GM19351 (cell line): Measurements from ENCODE around the gene CD93.

ENCODE experiments used
- ATAC-seq: cut with Tn5 transposase; IDR thresholded peaks from one replicate; pipeline ENCODE4 v1.9.1; 2021; ENCODE audit warnings: mild to moderate bottlenecking, moderate library complexity; ENCODE audit not compliant: unreplicated experiment

Gene CD93

DNA sequence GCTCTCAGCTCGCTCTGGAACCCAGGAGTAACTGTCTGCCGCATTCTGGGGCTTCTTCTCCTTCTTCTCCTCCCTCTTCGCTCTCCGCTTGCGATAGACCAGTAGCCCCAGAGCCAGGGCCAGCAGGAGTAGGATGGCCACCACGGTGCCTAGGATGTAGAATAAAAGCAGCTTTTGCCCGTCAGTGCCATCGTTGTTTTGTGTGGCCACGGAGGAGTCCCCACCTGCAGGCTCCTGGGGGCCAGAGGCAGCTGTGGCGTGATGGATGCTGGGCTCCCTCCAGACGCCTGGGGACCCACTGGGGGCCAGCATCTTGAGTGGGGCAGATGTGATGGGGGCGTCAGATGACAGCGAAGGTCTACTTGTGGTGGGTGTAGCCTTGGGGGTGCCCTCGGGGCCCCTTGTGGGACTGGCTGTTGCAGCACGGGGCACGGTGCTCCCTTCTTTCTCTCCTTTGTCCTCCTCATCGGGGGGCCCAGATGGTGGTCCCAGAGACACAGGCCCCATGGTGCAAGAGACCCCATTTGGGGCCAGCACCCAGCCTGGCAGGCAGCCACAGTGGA, 1.8 kb downstream of the CD93 start:
- no peak for ATAC-seq

DNA sequence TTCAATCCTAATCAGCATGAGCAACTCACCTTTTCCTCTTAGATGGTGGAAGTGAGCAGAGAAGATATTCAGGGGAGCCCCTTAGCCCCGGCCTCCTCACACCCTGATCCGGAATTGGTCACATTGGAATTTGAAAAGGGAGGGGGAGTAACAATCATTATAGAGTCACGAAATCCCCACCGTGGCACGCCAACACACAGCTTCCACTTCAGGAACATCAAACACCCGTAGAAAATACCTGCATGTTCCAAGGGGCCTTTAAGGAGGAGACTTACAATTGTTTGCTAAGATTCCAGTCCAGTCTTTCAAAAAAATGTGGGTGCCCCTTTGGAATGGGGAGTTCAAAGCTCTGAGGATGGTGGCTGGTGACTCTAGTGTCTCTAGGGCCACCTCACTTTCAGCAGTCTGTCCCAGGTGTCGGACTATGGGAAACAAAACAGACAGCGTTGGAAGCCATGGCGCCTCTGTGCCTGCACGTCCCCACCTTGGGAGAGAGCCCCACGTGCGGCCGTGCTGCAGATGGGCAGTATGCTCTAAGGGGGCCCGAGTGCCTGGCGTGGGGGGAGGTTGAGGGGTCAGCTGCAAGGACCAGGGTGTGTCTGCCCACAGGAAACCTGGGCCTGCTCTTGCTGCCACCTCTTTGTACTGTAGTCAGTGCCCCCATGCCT, 2.4 kb downstream of the CD93 start:
- no peak for ATAC-seq

DNA sequence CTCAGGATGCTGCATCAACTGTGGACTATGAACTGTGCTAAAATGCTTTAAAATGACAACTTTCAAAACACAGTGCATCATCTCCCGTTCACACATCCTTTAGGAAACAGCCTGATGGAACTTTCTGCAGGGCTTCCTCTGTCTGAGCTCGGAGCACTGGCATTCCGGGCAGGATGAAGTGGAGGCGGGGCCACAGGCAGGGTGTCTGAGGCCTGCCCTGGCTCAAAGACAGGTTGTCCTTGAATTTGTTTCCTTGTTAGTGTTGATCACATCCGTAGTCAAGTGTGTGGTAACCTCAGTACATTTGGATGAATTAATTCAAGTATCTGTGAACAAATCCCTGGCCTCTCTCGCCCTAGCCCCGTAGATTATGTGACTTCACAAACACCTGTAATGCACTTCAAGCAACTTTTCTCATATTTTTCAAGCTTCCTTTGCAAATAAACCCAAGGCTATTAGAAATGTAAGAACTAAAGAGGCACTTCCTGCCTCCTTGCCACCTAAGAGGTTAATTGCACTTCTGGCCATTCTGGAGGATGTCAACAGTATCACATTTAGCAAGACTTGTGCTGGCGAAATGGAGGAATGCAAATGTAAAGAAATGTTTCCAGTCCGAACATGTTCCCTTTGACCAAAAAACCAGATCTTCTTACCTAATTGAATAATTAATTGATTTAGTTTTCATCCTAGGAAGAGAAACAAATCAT, 3.1 kb downstream of the CD93 start:
- no peak for ATAC-seq

DNA sequence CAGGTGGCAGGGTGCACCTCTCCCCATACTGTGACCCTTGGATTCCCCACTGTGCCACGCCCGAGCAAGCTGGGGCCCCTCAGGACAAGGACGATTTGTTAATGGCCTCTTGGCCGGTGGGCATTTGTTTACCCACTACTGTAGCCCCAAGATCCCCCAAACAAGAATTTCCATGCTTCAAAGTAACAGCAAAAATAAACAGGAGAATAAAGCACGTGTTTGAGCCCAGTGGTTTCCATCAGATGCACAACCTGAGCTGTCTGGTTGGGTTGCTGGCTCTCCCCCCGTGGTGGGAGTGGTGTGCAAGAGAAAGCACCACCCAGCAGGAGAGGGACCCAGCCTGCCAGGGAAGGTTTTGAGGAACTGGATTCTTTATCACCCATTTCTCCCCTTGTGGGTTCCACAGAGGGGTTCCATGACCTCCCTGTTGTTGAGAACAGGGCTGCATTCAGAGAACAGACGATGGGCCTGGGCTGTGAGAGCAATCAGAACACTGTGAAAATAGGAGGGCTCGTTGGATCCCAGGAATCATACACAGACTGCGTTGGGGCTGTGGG, 4.8 kb downstream of the CD93 start:
- ATAC-seq = no peak

DNA sequence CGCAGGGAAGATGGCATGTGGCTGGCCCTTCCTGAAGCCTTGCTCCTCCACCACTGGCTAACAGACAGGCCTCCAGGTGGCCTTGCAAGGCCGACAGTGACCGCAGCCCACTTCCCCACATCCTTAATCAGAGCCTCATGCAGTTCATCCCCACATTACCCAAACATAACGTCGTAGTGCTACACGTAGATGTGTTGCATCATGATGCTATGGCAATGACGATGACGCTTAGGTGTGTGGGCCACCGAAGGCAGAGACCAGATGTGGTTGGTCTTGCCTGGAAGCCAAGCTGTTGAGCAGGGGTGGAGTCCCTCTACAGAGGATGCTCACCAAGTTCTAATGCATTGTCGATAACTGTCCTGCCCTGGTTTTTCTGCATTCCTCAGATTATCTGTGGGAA, 5.6 kb downstream of the CD93 start:
- ATAC-seq = no peak

DNA sequence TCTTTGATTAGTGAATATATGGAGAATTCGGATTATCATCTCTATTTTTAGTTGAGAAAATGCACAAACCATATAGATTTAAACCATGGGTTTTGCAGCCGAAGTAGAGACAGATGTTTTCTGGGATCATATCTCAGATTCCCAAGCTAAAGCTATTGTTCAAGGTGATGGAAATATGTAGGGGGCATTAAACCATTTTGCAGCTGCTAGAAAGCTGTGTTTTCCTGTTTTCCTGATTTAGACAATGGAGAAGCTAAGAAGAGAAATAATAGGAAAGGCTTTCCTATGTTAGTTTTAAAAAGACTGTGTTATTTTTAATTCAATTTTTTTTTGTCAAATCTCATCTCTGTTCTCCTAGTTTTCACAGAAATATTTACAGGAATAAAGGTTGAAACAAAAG, 6.2 kb downstream of the CD93 start:
- no peak for ATAC-seq

DNA sequence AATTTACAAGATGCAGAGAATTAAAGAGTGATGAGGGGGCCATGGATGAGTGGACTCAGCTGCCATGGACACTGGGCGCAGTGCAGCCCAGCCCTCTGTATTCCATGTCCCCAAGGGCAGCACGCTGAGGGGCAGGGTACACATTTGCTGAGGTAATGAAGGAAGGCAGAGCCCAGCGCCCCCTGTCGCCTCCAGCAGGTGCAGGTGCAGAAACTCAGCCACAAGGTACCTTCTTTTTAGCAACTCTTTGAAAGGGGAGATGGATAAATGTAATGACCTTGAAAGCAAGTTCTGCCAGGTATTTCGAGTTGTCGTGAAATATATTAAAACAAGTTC, 7.1 kb downstream of the CD93 start:
- ATAC-seq = no peak

DNA sequence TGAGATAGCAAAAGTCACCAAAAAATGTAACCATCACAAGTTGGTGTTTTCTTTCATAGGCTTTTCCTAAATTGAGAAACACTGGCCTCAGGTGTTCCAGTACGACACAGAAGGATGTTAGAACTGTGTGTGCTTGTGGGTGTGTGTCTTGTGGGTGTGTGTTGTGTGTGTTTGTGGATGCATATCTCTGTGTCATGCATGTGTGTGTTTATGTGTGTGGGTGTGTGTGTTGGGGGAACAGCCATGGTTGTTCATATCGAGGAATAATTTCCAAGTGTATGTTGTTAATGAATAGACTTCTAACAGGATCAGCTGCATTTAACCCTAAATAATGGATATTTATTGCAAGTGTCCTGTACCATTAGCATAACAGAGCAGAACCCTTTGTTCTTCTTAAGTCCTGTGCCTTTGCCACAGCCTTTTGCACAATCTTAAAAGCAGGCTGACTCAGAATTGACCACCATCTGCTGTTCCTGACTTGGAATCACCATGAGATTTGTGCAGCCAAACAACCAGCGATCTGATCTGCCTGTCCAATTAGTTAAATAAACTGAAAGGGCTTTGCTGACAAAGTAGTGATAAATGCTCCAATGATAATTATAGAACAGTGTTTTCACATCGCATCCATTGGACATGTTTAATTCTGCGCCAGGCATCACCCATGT, 7.6 kb downstream of the CD93 start:
- ATAC-seq = no peak

DNA sequence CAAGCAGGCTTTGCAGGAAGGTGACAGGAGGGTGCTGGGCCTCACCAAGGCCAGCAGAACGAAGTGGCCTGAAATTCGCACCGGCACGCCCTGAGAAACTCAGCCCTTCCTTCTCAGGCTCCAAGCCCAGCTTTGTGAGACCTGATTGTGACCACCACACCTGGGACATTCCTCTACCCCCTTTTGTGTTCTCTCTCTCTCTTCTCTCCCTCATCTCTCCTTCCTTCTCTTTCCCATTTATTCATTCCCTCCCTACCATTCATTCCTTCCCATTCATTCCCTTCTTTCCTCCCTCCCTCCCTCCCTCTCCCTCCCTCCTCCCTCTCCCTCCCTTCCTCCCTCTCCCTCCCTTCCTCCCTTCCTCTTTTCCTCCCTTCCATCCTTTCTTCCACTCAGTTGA, 8.8 kb downstream of the CD93 start:
- no peak for ATAC-seq

DNA sequence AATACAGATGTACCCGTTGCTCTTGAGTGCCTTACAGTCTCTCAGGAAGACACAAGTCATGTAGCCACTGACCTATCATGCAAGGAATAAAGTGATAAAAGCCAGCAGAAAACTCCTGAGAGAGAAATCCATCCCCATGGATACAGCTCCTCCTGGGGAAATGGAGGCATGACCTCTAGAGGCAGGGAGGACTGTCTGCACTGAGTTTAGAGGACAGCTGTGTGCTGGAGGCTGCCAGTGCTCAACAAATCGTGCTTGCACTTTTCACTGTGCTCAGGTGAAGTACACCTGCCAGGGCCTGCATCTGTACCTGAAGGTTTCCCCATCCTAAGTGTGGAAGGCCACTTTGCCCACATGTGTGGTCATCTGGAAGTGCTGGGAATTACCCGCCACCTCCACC, 12.1 kb downstream of the CD93 start:
- ATAC-seq = no peak

DNA sequence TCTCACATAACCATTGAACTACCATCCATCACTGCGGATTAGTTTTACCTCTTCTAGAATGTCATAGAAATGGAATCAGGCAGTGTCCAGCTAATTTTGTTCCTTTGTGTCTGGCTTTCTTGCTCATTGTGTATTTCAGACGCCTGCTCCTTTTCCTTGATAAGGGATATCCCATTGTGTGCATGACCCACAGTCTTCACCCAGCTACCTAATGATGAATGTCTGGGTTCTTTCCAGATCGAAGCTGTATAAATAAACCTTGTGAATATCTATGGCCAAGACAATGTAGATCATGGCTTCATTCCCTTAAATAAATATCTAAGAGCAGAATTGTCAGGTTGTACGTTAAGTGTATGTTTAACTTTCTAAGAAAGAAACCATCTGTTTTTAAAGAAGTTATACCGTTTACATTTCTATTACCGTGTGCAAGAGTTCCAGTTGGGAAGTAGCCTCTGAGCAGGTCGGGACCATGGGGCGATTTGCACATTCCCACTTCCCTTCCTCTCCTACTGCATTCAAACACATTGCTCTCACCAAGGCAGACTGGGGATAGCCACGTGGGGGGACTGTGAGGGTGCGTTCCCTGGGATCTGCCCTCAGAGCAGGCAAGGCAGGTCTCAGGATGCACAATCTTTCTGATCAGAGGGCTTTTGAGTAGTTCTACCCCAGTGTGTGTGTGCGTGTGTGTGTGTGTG, 13.1 kb downstream of the CD93 start:
- ATAC-seq = no peak

DNA sequence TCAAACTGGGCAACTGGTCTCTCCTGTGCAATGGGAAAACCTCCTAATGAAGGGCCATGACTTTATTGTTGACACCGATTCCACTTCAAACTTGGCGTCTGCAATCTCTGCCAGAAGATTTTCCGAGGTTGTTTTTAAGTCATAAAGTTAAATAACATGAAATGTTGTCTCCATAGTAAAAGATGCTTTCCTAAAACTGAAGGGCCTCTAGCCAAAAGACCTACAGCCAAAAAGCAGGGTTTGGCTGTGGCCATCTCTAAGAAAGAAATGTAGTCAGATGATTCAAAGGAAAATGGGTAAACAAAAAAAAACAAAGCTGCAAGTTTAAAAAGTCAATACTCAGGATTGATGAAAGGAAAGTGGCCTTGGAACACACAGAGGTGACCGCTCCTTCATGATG, 14.1 kb downstream of the CD93 start:
- no peak for ATAC-seq

DNA sequence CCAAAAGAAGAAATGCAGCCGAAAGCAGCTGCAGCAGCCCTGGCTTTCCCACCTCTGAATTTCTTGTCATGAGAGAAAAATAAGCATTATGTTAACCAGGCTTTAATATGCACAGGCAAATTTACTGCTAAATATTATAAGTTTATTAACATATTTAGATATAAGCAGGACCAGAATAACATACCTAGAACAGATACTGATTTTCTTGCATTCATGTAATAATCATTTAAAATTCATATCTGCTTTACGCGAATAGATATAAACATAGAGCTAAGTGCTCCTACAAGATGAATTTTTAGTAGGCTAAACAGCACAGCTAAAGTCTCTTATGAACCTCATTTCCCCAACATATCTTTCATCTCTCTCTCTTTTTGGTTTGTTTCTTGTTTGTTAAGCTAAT, 14.7 kb downstream of the CD93 start:
- ATAC-seq = no peak

DNA sequence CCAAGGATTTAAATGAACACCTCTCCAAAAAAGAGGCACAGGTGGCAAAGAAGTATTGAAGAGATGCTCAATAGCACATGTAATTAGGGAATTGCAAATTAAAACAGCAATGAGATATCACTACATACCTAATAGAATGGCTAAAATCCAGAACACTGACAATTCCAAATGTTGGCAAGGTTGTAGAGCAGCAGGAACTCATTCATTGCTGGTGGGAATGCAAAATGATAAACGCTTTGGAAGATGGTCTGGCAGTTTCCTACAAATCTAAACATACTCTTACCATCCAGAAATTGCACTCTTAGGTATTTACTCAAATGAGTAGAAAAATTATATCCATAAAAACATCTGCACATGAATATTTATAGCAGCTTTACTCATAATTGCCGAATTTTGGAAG, 17.0 kb downstream of the CD93 start:
- no peak for ATAC-seq

DNA sequence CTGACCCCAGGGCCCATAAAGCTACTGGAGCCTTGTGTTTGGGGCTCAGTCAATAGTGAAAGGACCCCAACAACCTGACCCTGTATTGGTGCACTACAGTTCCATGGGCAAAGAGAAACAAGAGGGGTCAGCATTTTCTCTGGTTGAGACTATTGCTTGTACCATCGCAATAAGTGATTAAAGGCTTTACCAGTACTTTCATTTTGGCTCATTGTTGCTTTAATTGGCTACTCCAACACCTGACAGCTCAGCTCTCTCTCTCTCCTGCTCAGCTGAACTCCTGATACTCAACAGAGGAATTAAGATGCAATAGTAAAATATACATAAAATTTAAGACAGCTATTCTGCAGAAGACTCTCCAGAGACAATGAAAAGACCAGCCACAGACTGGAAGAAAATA, 17.8 kb downstream of the CD93 start:
- no peak for ATAC-seq

DNA sequence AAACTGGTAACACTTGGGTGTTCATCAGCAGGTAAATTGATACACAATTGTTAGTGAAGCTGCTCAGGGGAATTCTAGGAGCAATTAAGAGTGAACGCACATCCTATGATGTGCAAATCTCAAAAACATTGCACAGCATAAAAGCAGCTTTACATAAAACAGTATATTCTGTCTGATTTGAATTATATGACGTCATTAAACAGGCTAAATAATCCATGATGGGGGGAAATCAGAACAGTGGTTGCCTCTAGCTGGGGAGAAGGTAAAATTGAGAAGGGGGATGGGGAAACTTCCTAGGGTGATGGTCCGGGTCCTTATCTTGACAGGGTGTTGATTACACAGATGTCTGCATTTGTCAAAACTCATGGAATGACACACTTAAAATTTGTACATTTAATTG, 19.4 kb downstream of the CD93 start:
- no peak for ATAC-seq

DNA sequence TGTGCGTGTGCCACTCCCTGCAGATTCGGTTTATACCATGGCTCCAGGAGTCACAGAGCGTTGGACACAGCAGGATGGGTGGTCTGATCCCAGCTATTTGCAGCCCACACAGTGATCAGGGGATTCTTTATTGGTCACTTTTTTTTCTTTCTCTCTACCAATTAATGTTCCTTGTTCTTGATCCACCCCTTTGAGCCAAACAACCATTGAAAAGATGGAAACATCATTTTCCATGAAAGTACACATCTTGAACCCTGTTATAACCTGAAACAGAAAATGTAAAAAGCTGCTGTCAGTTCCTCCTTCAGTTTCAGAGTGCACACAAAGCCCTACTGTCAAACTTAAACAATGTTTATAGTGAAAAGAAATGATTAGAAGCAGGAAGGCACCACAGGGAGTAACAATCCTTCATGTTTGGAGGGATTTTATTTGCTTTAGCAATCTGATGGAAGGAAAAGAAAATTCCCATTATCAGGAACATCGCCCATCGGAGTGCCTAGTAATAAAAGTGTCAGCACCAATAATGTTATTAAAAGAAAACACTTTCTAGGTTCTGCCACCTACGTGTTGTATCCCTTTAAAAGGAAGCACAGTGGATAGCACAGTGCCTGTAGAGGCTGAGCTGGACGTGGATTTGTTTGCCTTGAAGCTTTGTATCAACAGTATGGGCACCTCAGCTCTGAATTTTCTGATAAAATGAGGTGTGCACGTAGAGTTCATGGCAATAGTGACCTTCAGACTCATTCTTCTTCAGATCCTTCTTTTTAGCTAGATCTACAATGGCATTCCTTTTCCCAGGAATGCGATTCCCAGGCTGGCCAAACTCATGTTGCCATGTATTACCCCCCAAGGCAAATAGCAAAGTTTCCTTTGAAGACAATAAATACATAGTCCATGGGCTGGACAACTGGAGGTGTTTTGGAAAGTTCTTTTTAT, 20.6 kb downstream of the CD93 start:
- no peak for ATAC-seq

DNA sequence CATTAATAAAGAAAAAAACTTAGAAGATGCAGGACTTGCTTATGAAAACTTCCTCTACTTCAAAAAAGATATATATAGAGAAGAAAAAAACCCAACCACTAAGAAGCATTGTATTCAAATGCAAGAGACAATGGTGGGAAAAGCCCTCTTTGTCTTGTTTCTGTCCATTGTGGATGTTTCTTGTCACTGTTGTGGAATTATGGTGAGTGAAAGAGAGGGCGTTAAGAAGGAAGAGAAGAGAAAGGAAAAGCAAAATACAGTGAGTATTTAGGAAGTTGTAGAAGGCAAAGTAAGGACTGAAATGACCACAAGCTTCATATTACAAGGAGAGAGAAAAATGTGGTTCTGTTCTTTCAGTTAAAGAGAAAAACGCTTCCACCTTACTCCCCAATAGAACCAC, 22.5 kb downstream of the CD93 start:
- no peak for ATAC-seq

DNA sequence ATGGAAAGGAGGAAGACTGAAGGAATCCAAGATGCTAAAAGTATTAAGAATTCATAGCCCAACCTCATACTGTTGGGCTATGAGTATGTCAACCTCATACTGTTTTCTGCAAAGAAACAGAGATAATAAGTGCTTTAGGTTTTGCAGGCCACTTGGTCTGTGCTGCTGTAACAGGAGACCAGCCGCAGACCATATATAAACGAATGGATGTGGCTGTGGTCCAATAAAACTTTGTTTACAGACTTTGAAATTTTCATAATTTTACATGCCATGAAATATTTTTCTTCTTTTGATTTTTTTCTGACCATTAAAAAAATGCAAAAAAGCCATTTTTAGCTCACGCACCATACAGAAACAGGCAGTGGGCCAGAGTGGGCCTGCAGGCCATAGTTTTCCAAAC, 23.0 kb downstream of the CD93 start:
- ATAC-seq = no peak

DNA sequence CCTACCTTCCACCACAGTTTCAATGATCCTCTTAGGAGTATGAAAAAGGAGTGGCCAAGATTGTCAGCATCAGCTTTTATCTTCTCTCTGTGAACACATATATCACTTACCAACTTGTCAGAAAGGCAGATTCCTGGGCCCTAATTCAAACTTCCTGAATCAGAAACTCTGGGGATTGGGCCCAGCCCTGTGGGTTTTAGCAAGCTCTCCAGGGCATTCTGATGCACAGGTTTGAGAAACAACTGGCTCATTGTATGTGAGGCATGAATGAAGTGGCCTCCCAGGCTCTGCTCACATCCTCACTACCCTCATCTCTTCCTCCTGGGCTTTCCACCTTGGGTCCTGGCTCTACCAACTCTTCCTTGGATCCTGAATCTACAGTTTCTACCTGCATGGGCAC, 23.5 kb downstream of the CD93 start:
- no peak for ATAC-seq
